RPMI8226 (cell line): ENCODE results near the gene EHBP1.
"Not testable (repeated sequence)": the region's sequence is repeated elsewhere in the genome, so short reads cannot be mapped to it uniquely, and the experiment has no call there.

Source experiments
- DNase-seq: peaks from one replicate; pipeline ENCODE4 v3.0.0-alpha.2; 2015

The EHBP1 gene

DNA sequence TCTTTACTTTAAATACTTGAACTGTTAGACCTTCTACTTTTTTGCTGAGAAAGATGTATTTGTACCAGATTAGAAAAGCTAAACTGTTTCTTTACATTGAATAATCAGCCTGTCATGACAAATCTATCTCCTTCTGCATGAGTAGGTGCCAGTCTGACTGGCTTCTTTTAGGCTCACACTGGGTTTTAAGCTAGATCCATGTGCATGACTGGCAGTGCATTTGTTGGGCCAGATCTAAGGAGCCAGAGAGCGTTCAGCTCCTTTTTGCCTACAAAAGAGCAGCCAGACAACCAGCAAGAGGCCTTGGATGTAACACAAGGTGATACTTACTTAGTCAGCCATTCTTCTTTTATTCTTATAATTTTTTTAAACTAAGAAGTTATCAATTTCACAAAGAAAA lies 263.2 kb downstream of the EHBP1 start:
- no peak for DNase-seq

DNA sequence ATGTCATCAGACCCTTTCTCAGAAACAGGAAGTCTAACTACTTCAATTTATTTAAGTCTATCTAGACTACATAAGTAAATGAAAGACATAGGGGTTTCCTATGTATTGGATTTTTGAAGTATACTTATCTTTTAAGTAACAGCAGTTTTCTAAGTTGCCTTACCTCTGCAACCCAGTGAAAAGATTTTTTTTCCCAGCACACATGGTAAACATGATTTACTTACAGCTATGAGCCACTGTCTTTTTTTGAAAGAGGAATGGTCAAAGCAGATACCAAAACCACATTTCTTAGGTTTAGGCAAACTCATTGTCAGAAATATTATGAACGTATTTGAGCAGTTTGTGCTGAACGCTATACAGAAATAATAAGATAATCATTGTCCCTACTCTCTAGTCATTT lies 266.4 kb downstream of the EHBP1 start:
- no peak for DNase-seq

DNA sequence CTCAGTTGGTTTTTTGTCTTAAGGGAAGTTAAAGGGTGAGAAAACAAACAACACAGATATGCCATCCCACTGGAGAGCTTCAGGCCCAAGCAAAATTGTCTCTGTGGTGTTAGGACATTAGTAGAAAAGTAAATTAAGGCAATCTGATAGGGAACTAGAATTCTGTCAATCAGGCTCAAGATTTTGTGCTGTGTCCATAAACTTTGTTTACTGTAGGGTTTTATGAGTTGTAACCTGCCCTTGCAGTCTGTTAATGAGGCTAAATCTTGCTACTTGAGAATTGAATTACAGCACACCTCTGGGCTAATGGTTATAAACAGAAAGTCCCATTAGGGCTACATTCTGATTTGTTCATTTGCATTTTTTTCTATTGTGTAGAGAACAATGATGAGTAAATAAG lies 267.1 kb downstream of the EHBP1 start:
- no peak for DNase-seq

DNA sequence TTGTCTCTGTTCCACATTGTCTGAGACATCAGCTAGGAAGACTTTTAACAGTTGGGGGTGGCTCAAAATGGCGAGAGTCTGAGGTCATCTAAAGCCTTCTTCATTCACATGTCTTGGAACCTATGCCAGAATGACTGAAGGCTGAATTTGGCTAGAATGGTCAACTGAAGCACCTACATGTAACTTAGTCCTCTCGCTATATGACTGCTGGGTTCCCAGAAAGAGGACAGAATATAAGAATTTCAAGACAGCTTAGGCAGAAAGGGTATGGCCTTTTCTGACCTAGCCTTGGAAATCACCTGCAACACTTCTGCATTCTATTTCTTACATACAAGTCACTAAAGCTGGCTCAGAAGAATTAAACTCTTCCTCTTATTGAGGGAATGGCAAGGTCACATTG lies 269.5 kb downstream of the EHBP1 start:
- no peak for DNase-seq

DNA sequence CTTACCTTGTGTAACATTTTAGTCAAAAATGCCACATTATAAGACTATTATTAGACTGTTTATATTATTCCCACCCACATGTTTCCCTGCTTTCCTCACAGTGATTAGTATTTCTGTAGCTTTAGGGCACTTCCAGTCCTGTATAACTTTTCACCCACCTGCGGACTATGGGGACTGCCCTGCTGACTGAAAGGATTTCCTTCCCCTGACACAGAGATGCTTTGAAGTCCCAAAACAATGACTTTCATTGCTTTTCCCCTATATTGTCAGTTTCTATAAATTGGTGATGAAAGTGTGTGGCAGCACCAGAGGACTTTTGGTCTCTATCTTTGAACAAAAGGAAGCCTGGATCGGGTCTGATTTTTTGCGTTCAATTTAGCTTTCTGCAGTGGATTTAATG lies 286.1 kb downstream of the EHBP1 start:
- no peak for DNase-seq

DNA sequence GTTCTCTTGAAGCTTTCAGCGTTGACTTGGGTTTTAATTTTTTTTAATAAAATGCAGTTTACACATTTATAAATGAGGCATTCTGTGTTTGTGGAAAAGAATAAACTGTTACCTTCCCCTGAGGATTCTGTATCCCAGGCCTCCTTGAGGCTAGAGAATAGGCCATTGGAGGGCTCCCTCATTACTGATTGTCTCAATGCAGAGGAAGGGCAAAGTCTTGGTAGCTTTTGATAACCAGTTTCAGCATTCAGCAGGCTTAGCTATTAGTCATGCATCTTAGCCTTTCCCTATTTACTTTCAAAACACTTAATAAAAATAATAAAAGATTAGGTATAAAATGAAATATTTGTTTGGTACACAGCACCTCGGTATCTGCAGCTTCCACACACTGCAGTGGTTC lies 287.0 kb downstream of the EHBP1 start:
- no peak for DNase-seq

DNA sequence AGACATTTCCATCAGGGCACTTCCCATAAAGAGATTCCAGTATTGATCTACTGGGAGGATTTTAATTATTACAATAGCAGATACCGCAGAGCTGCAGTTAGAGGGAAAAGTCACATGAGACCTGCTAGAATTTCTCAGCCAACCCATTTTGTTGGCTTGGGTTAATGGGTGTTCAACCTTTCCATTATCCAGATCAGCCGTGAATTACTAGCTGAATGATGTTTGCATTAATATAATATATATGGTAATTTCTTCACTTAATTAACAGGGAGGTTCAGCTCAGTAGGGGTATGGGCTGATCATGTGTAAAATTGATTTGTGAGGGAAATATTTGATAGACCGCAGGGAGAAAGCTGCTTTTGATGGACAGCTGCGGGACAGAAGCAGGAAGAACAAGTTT lies 288.7 kb downstream of the EHBP1 start:
- no peak for DNase-seq

DNA sequence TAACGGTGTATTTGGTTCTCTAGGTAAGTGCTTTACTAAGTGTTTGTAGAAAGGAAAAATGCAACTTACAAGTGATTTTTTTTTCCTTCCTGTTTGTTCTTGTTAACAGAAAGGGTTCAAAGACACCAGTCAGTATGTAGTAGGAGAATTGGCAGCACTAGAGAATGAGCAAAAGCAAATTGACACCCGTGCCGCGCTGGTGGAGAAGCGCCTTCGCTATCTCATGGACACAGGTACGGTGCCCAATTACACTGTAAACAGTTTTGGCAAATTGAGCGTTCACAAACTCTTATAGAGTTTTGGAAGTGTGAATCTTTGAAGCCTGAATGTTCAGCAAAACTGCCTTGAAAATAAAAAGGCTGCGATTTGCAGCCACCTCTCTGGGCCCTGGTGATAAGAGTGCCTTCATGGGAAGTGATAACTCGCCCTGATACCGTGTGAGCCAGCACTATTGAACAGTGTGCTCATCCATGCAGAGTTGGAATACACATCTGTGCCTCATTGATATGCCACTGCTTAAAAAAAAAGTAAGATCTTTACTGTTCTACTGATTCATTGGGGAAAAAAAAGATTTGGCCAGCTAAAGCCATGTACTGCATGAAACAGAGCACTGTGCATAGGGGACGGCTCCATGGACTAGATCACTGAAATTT lies 291.1 kb downstream of the EHBP1 start:
- no peak for DNase-seq

DNA sequence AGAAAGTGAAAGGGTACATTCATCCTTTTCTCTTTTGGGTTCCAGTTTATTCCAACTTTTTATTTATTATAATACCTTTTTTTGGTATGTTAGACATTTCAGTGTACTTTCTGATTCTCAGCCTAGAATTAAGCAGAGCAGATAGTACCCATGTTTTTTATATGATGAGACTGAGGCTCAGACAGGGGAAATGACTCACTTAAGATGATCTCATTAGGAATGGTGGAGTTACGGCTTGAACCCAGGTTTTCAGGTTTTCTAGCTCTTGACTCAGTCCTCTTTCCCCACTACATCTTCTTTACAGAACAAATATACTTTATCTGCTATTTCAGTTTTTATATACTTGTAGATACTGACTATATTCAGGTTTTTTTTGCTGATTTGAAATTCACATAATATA lies 293.4 kb downstream of the EHBP1 start:
- no peak for DNase-seq

DNA sequence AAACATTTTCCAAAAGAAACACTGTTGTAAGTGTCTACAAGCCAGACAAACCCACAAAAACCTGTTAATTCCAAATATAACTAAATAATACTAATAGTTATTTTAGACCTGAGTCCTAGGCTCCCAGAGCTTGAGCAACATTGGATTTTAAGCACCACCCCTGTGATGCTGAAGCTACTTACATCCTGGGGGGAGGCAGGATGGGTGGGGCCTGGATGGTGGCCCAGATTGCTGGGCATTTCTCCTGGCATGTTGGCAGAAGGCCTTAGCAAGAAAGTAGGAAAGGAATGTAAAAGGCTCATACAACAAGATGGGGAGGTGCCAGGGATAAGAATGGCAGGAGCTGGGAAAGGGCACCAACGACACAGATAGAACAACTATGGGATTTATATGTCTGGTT lies 294.4 kb downstream of the EHBP1 start:
- no peak for DNase-seq

DNA sequence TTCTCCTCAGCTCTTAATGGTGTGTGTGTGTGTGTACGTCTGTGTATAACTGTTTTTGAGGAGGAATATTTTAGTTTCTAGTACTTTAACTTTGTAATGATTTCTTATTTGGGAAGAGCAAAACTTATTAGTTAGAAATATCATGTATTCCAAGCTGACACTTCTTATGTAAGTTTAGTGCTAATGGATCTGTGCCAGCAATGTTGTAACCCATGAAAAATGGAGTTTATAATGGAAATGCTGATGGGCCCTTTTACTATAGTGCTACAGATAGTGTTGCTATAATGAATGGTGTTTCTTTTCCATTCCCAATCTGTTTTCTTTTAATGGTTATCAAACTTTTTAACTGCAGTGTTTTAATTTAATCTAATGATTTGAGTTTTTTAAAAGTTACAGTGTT lies 295.3 kb downstream of the EHBP1 start:
- no peak for DNase-seq

DNA sequence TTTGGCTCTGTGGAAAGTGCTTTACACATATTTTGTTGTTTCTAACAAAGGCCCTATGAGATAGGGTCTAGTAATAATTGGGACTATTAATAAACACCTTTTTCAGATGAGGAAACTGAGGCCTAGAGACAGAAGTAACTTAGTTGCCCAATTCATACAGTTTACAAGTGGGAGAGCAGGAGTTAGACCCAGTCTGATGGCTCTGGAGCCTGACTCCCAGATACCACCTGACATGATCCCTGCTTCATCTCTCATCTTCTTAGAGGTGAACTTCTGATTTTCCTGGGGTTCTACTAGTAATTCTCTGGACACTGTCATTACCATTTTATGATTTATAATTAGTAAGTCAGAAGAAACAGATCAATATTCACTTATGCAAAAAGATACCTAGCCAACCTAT lies 296.1 kb downstream of the EHBP1 start:
- no peak for DNase-seq

DNA sequence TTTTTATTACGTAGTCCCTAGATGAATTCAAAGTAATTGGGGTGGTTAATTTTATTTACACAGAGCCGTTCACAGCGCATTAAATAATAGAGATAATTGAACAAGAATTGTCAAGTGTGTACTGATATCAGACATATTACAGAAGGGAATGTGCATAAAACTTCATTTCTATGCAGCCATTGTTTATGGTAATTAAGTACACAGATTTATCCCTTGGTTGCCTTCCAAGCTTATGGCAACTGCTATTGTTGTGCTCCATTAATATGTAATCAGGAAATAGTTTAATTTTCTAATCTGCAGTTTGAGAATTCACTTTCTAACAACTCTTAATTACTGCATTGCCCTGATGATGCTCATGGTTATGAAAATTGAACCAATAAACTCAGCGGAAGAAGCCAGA lies 297.8 kb downstream of the EHBP1 start:
- no peak for DNase-seq

DNA sequence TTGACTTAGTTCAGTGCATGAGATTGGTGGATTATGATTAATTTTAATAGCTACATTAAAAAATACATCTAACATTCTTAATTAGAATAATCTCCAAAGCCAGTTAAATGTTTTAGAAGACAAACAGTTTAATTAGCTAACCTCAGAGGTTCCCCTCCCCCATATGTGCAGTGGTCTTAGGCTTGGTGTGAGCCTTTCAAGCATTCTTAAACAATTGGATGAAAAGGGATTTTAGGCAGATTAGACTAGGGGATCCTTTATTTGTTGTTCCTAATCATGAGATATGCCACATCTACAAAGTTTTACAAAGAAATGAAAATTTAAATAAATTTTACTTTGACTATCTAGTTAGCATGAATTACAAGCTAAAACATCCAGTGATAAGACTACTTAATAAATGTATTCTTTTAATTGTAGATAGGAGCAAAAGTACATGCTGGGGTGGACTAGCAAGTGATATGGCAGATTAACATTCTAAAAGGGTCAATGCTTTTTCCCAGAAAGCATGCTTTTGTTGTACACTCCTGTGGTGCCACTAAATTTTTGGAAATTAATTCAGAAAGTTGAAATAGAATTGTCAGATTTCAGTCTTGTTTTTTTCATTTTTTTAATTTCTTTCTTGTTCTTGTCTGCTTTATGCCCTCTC lies 302.4 kb downstream of the EHBP1 start:
- no peak for DNase-seq

DNA sequence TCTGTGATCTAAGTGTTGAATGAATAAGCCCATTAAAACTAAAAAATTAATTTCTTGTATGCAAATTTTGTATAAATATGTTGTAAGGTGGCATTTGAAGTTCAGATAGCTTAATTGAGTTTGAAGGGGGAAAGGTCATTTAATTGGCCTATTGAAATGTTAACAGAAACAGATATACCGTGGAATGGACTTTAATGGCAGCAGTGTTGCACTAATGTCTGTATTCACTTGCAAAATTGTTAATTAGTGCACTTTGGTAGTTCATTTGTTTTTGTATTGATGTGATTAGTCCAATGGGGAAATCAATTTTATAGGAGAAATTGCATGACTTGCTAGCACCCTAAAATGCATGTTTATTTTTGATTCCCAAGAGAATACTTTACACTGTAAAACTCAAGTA lies 303.3 kb downstream of the EHBP1 start:
- DNase-seq, result no peak

DNA sequence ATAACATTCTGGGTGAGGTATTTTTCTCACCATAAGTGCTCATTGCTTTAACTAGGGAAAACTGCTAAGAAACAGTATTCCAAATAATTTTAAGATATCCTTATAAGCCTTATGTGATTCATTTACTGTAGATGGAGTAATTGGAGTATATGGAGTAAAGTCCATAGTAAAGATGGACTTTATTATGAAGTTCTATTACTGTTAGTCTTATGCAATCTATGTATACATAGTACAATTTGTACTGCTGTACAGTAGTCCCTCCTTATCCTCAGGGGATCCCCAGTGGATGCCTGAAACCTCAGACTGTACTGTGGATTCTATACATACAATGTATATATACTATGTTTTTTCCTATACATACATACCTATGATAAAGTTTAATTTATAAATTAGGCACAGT lies 304.0 kb downstream of the EHBP1 start:
- no peak for DNase-seq

DNA sequence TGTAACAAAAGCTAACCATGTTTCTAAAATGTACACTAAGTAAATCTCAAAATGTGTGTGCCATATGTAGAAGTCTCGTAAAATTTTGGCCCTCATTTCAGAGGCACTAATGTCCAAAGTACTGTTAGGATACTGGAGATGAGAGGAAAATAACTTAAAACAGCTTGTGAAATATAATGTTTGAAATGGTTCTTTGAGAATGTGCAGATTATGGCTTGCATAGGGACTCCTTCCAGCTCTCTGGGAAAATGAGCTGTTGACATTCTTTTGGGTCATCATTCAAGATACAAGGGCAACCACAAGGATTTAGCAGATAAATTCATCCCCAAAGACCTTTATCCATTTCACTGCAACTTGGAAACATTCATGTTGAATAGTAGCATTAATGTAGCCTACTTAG lies 307.0 kb downstream of the EHBP1 start:
- no peak for DNase-seq

DNA sequence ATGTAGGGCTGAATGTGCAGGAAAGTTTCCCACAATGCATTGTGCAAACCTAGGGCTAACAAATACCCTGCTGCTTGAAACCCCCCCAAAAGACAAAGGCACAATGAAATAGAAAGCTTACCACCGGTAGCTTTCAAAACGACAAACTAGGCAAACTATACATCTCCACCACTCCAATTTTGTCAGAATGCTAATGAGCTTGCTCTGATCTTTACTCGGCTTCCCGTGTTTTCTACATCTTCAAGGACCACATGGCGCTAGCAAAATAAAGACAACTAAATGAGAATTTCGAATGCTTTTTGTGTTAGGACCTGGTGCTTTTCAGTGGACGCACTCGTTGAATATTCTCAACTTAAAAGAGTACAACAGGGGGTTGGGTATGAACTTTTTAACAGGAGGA lies 307.9 kb downstream of the EHBP1 start:
- DNase-seq, result no peak

DNA sequence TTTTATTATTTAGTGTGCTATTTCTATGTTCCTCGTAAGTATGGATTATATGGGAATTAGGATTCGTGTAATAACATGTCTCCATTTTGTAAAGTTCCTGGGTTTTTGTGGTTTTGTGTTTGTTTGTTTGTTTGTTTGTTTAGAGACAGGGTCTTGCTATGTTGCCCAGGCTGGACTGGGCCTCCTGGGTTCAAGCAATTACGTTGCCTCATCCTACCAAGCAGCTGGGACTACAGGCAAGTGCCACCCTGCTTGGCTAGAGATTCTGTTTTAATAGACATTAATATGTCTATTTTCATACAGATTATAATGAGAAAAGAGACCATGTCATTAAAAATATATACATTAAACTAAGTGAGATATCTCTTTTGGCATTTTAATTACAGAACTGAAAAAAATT lies 309.9 kb downstream of the EHBP1 start:
- no peak for DNase-seq

DNA sequence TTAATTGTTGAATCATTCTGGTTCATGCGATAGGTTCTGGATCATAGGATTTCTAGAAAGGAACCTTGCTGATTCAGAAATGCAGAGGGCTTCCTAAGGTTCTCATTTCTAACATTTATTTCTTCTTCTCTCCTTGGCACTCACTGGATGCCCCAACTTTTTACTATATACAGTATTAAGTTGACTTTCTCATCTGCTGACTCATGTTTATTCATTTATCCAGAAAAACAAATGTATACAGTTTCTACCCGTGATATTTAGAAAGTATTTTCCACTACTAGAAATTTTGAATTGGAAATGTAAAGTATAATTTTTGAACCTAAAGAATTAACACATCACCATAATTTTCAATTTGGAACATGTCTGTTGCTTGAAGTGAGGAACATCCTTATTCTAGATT lies 312.9 kb downstream of the EHBP1 start:
- DNase-seq, result no peak

DNA sequence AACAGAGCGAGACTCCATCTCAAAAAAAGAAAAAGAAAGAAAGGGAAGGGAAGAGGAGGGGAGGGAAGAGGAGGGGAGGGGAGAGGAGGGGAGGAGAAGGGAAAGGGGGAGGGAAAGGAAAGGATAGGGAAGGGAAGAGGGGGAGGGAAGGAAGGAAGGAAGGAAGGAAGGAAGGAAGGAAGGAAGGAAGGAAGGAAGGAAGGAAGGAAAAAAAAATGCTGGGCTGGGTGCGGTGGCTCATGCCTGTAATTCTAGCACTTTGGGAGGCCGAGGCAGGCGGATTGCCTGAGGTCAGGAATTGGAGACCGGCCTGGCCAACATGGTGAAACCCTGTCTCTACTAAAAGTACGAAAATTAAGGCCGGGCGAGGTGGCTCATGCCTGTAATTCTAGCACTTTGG lies 314.2 kb downstream of the EHBP1 start:
- DNase-seq, result not testable (repeated sequence)

DNA sequence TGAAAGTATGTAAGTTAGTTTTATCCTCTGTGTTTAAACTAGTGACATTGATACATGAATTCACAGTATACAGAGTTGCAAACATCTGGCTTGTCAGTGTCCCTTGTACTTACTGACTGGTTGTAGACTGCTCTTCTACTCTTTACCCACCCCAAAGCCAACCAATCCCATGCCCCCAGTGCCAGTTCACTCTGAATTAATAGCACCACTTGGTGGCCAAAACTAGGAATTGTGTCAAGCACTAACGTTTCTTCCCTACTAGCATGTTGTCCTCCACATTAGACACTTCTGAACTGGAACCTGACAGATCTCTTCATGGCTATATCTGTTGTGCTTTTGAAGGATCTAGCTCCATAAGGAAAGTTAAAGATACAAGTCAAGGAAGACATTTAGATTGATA lies 317.9 kb downstream of the EHBP1 start:
- DNase-seq, result no peak

DNA sequence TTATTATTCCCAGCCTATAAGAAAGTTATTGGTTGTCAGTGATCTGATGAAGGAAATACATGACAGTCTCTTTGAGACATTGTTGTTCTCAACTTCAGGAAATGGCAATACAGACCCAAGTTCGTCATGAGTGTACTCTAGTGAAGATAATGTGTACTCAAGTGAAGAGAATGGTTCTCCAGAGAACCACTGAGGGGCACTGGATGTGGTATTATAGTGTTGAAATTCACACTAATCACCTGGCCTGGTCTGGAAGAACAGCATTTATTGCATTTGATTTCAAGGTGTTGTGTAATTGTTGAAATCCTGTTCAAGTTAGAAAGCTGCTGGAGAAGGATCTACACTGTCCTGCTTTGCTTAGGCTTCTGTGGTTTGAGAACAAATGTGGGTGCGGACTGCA lies 321.7 kb downstream of the EHBP1 start:
- DNase-seq, result no peak

DNA sequence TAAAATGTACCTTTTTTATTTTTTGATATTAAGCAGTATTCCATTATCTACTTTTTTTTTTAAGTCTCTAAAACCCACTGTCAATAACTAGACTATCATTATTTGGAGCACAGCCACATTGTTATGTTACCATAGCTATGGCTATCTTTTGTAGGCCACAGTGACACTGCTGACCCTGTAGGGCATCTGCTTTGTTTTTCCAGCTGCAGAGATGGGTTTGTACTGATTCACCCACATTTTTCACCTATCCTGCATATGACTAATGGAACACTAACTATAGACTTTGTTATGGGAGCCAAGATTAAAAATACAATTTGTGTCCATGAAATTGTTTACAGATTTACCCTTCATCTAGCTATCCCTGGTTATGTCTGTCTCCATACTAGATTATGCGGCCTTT lies 323.5 kb downstream of the EHBP1 start:
- DNase-seq, result no peak

DNA sequence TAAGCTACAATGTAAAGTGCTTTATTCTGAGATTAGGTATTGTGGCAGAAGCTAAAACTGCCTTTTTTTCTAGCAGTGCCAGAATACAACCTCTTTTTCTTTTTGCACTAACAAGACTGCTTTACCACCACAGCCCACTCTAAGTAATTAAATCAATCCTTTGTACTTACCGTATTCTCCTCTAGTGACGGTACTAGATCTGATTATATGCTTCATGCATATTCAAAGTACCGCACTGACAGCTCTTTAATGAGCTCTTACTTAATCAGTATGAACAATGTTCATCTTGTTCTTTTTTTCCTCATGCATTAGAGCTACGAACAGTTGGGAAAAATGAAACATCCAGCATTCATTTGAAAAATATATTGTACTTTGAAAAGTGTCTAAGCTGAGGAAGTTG lies 329.0 kb downstream of the EHBP1 start:
- no peak for DNase-seq
